Body of pancreas (tissue), 4 donors: ENCODE data around the gene MDN1. TPM values are rescaled to one million over a fixed set of nuclear protein-coding genes. Genes with fewer than 3 reads are reported as not detected.

Experiments used
- ATAC-seq: fragments of 150-250 bp; one replicate; pipeline ENCODE4 v1.9.1; 2016
- DNase-seq, 4 donors: peaks; one replicate each; pipeline ENCODE4 v3.0.0-alpha.2; 2019
- H3K27ac ChIP-seq, 4 donors: fragments of 200-600 bp; sonication (generic); 1 replicate in 3 of 4; 2 replicates in 1 of 4; pipeline versions ENCODE4 v1.5.1 to v1.6.1; 2016 to 2019; ENCODE audit warnings: mild to moderate bottlenecking in 1 of 4, mixed read lengths in 1 of 4, moderate library complexity in 1 of 4
- H3K27me3 ChIP-seq, 2 donors: fragments of 200-600 bp; sonication (generic); one replicate each; pipeline ENCODE4 v1.6.0; 2016; ENCODE audit warnings: mild to moderate bottlenecking in 1 of 2
- H3K36me3 ChIP-seq, 2 donors: fragments of 200-600 bp; sonication (generic); replicated peaks in 1 of 2; 2 replicates each; pipeline ENCODE4 v1.5.1; 2016; ENCODE audit warnings: low read depth in 2 of 2; ENCODE audit not compliant: insufficient read depth in 1 of 2
- H3K4me1 ChIP-seq: fragments of 200-600 bp; sonication (generic); one replicate; pipeline ENCODE4 v1.6.0; 2016
- H3K4me3 ChIP-seq, 2 donors: fragments of 200-600 bp; sonication (generic); 1 replicate in 1 of 2; 2 replicates in 1 of 2; pipeline ENCODE4 v1.5.1; 2016 to 2019
- H3K9me3 ChIP-seq, 3 donors: fragments of 200-600 bp; sonication (generic); 1 replicate in 2 of 3; 2 replicates in 1 of 3; pipeline ENCODE4 v1.5.1; 2016
- CTCF ChIP-seq, 7 experiments: fragments of 450-650 bp in 4 of 7; fragments of 200-600 bp in 3 of 7; sonication (generic) in 3 of 7; IDR thresholded peaks; one replicate each; pipeline ENCODE4 v1.5.1; 2016 to 2019; ENCODE audit warnings: antibody characterized with exemption in 7 of 7
- POLR2A ChIP-seq, 3 donors: fragments of 450-650 bp; IDR thresholded peaks; one replicate each; pipeline ENCODE4 v1.6.1; 2016; ENCODE audit warnings: antibody characterized with exemption in 3 of 3, mild to moderate bottlenecking in 2 of 3
- WGBS, 2 donors: methylation state at CpG; one replicate each; pipeline ENCODE4 v1.1.5; 2017; 5-methylcytosine and 5-hydroxymethylcytosine counted together
- intact Hi-C: fragments of 100-400 bp; cut with DNase I; formaldehyde crosslinking; loops from one replicate; pipeline ENCODE4 v1.15.1; 2023
- total RNA-seq, 2 donors: library from RNA; depleted of rRNA; stranded (reverse); fragments of >200 nt; gene quantifications; one replicate each; pipeline ENCODE4 v1.1.0, GENCODE V29; 2016

The MDN1 gene
- total RNA-seq, 2 donors from 2014 or later = 17.9 to 26.7 TPM

GRCh38 chr6:89599727-89600126 is 219.9 kb downstream of the MDN1 start:
- DNase-seq (peak in 1 of 4 donors; percentile 3), ATAC-seq (no peak)
- no peak overlapping the region for H3K4me3 ChIP-seq
- TF ChIP-seq POLR2A (IDR thresholded peaks at IDR 0.05) (no peak), CTCF (IDR thresholded peaks at IDR 0.05) (no peak)
- no peaks in the 10 kb centered on the region for H3K27me3 ChIP-seq
- no peaks in the 10 kb centered on the region for H3K9me3 ChIP-seq
- 64 to 79% methylated on average over 6 to 7 of the region's 7 CpGs for WGBS, 2 donors
- no peaks in the 10 kb centered on the region for H3K4me1 ChIP-seq
- H3K36me3 ChIP-seq = no peaks in the 10 kb centered on the region
- H3K27ac ChIP-seq = no peak overlapping the region
- intact Hi-C loops = no loop called here

- Histone ChIP-seq H3K4me1 (no peaks in the 10 kb centered on the region), H3K36me3 (no peaks in the 10 kb centered on the region), H3K4me3 (no peak overlapping the region), H3K27me3 (no peaks in the 10 kb centered on the region), H3K27ac (no peak overlapping the region), H3K9me3 (no peaks in the 10 kb centered on the region)
- peak; percentile 91 for ATAC-seq
- intact Hi-C loops = no loop called here
- TF ChIP-seq POLR2A (IDR thresholded peaks at IDR 0.05) (no peak), CTCF (IDR thresholded peaks at IDR 0.05) (peak in 5 of 7 experiments; percentile 4 to 54 (median 45))
- whole genome bisulfite sequencing, 2 donors = 20% methylated on average over 3 of the region's 3 CpGs
- peak in 3 of 4 donors; percentile 12 to 53 (median 16) for DNase-seq
Observed at GRCh38 chr6:89597988-89598387, 221.6 kb downstream of the MDN1 start.

- TF ChIP-seq POLR2A (IDR thresholded peaks at IDR 0.05) (no peak), CTCF (IDR thresholded peaks at IDR 0.05) (no peak)
- ATAC-seq = no peak
- intact Hi-C loops = no loop called here
- no peak for DNase-seq
- no peaks in the 10 kb centered on the region for H3K9me3 ChIP-seq
- H3K4me1 ChIP-seq = no peaks in the 10 kb centered on the region
- no peaks in the 10 kb centered on the region for H3K27me3 ChIP-seq
- H3K27ac ChIP-seq = no peak overlapping the region
- H3K36me3 ChIP-seq = no peaks in the 10 kb centered on the region
- 61 to 71% methylated on average over 2 of the region's 2 CpGs for WGBS, 2 donors
- no peak overlapping the region for H3K4me3 ChIP-seq
Observed at GRCh38 chr6:89597372-89597771, 222.2 kb downstream of the MDN1 start.

- DNase-seq = no peak
- Histone ChIP-seq H3K36me3 (no peaks in the 10 kb centered on the region), H3K4me3 (no peak overlapping the region), H3K4me1 (no peaks in the 10 kb centered on the region), H3K27ac (no peak overlapping the region), H3K27me3 (no peaks in the 10 kb centered on the region), H3K9me3 (no peaks in the 10 kb centered on the region)
- ATAC-seq = no peak
- TF ChIP-seq POLR2A (IDR thresholded peaks at IDR 0.05) (no peak), CTCF (IDR thresholded peaks at IDR 0.05) (no peak)
- intact Hi-C loops = no loop called here
- 93 to 100% methylated on average over 1 of the region's 1 CpG for WGBS, 2 donors
Observed at GRCh38 chr6:89596484-89596883, 223.1 kb downstream of the MDN1 start.

GRCh38 chr6:89596056-89596455 is 223.5 kb downstream of the MDN1 start:
- Histone ChIP-seq H3K36me3 (no peaks in the 10 kb centered on the region), H3K27me3 (no peaks in the 10 kb centered on the region), H3K9me3 (no peaks in the 10 kb centered on the region), H3K27ac (no peak overlapping the region), H3K4me1 (no peaks in the 10 kb centered on the region), H3K4me3 (no peak overlapping the region)
- no peak for DNase-seq
- intact Hi-C loops = no loop called here
- 89 to 91% methylated on average over 2 of the region's 2 CpGs for WGBS, 2 donors
- ATAC-seq = no peak
- TF ChIP-seq CTCF (IDR thresholded peaks at IDR 0.05) (no peak), POLR2A (IDR thresholded peaks at IDR 0.05) (no peak)
